Tibial artery (tissue), 4 donors: ENCODE measurements around the gene MYO15B.

Experiments used
- DNase-seq, 2 donors: peaks; one replicate each; pipeline ENCODE4 v3.0.0-alpha.2; 2019
- H3K27ac ChIP-seq, 2 donors: fragments of 200-600 bp; sonication (generic) in 1 of 2; 1 replicate in 1 of 2; 2 replicates in 1 of 2; pipeline ENCODE4 v1.5.1; 2018 to 2019; ENCODE audit warnings: mild to moderate bottlenecking in 1 of 2
- H3K27me3 ChIP-seq, 2 donors: fragments of 200-600 bp; sonication (generic) in 1 of 2; one replicate each; pipeline versions ENCODE4 v1.5.1 to v1.6.0; 2016 to 2019
- H3K36me3 ChIP-seq, 3 donors: fragments of 200-600 bp; sonication (generic) in 2 of 3; one replicate each; pipeline ENCODE4 v1.5.1; 2016 to 2019; ENCODE audit warnings: mild to moderate bottlenecking in 2 of 3
- H3K4me1 ChIP-seq, 4 donors: fragments of 200-600 bp; sonication (generic) in 2 of 4; 1 replicate in 3 of 4; 2 replicates in 1 of 4; pipeline ENCODE4 v1.5.1; 2016 to 2019
- H3K4me3 ChIP-seq, 2 donors: fragments of 200-600 bp; sonication (generic) in 1 of 2; 1 replicate in 1 of 2; 2 replicates in 1 of 2; pipeline ENCODE4 v1.5.1; 2018 to 2019; ENCODE audit warnings: mild to moderate bottlenecking in 2 of 2
- H3K9me3 ChIP-seq, 3 donors: fragments of 200-600 bp; sonication (generic) in 1 of 3; one replicate each; pipeline ENCODE4 v1.5.1; 2016 to 2019
- intact Hi-C: fragments of 100-400 bp; cut with DNase I; formaldehyde crosslinking; loops from one replicate; pipeline ENCODE4 v1.15.0; 2023; ENCODE audit warnings: low total_unique reads
- TF ChIP-seq, protein P1 (sequence below), 2 experiments: fragments of 200-600 bp in 1 of 2; fragments of 450-650 bp in 1 of 2; IDR thresholded peaks; one replicate each; pipeline ENCODE4 v1.5.1; 2017 to 2019; ENCODE audit warnings: antibody characterized with exemption in 2 of 2, mild to moderate bottlenecking in 1 of 2, moderate library complexity in 1 of 2

Gene MYO15B

DNA sequence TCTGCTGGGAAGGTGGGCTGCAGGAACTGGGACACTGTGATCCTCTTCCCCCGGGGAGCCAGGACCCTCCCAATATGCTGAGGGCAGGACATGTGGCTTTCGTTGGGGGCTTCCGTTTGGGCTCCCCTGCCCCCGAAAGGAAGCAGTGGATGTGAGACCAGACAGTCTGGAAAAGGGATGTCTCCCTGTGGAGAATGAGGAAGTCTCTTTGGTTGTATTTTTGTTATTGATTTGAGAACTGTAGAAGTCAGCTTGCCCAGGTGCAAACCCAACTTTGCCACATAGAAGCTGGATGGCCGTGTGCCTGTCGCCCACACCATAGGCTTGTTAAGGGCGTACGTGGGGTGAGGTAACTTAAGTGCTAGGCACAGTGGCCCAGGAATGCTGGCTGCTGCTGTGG is 43.4 kb upstream of the MYO15B start:
- TF ChIP-seq, protein P1, sequence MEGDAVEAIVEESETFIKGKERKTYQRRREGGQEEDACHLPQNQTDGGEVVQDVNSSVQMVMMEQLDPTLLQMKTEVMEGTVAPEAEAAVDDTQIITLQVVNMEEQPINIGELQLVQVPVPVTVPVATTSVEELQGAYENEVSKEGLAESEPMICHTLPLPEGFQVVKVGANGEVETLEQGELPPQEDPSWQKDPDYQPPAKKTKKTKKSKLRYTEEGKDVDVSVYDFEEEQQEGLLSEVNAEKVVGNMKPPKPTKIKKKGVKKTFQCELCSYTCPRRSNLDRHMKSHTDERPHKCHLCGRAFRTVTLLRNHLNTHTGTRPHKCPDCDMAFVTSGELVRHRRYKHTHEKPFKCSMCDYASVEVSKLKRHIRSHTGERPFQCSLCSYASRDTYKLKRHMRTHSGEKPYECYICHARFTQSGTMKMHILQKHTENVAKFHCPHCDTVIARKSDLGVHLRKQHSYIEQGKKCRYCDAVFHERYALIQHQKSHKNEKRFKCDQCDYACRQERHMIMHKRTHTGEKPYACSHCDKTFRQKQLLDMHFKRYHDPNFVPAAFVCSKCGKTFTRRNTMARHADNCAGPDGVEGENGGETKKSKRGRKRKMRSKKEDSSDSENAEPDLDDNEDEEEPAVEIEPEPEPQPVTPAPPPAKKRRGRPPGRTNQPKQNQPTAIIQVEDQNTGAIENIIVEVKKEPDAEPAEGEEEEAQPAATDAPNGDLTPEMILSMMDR (IDR thresholded peaks at IDR 0.05), result no peak
- Histone ChIP-seq H3K27ac (no peak overlapping the region), H3K9me3 (no peaks in the 10 kb centered on the region), H3K27me3 (no peaks in the 10 kb centered on the region), H3K4me3 (no peak overlapping the region), H3K4me1 (peaks cover 0 to 7% (median 0%) of the 10 kb centered on the region in 4 donors), H3K36me3 (no peaks in the 10 kb centered on the region)
- no peak for DNase-seq
- intact Hi-C loops, result no loop called here

DNA sequence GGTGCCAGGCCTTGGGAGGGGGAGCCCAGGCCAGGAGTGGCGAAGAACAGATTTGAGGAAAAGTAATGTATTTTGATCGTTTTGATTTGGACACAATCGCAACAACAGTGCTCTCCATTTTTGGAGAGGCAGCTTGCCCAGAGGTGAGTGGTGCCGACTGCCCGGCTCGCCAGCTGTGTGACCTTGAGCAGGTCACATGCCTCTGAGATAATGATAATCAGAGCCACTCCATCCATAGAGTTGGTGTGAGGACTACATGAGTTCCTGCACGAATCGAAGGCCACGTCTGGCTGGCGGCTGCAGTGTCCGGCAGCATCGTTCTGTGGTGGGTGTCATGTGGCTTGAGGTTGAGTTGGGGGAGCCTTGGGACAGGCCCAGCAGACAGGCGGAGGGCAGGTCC is 41.4 kb upstream of the MYO15B start:
- H3K36me3 ChIP-seq, result no peaks in the 10 kb centered on the region
- peaks cover 0 to 9% (median 0%) of the 10 kb centered on the region in 4 donors for H3K4me1 ChIP-seq
- no peak overlapping the region for H3K4me3 ChIP-seq
- no peak overlapping the region for H3K27ac ChIP-seq
- DNase-seq, result no peak
- H3K27me3 ChIP-seq, result no peaks in the 10 kb centered on the region
- TF ChIP-seq, protein P1 (IDR thresholded peaks at IDR 0.05), result no peak
- intact Hi-C loops, result no loop called here
- no peaks in the 10 kb centered on the region for H3K9me3 ChIP-seq

DNA sequence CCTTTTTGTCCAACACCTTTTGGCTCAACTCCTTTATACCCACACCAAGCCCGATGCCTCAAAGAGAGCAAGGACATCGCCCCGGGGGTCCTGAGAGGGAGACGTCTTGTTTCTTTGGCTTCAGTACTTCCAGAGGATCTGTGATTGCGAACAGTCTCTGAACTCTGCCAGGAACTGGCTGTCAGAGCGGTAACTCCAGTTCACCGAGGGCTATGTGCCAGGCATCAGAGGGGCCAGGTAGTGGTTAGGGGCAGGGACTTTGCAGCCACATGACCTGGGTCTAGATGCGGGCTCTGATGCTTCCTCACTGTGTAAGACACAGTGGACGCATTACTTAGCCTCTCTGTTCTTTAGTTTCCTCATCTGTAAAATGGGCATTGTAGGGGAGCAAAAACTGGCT is 40.5 kb upstream of the MYO15B start:
- peaks cover 0 to 9% (median 0%) of the 10 kb centered on the region in 4 donors for H3K4me1 ChIP-seq

DNA sequence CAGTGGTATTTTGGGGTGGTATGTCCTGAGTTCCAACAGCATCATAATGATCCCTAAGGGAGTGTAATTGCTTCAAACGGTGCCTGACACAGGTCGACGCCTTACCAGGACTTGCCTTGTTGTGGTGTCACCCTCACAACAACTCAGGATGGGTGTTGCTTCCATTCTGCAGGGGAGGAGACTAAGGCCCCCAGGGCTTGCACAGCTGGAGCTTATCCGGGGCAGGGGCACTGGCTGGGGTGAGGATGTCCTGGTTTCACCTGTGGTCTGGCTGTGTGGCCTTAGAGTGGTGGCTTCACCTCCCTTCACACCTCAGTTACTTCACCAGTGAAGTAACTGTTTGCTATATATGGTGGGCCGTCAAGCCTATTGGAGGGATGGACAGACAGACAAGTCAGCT is 38.8 kb upstream of the MYO15B start:
- no peak for DNase-seq
- Histone ChIP-seq H3K27me3 (no peaks in the 10 kb centered on the region), H3K4me3 (no peak overlapping the region), H3K36me3 (no peaks in the 10 kb centered on the region), H3K9me3 (no peaks in the 10 kb centered on the region), H3K4me1 (peaks cover 0 to 24% (median 11%) of the 10 kb centered on the region in 4 donors), H3K27ac (no peak overlapping the region)
- TF ChIP-seq, protein P1 (IDR thresholded peaks at IDR 0.05), result no peak
- intact Hi-C loops, result no loop called here

More for the DNA sequence above, 40.5 kb upstream of the MYO15B start:
- DNase-seq, result no peak
- H3K36me3 ChIP-seq, result no peaks in the 10 kb centered on the region
- H3K9me3 ChIP-seq, result no peaks in the 10 kb centered on the region
- TF ChIP-seq, protein P1 (IDR thresholded peaks at IDR 0.05), result no peak
- intact Hi-C loops, result no loop called here
- no peak overlapping the region for H3K4me3 ChIP-seq
- no peaks in the 10 kb centered on the region for H3K27me3 ChIP-seq
- no peak overlapping the region for H3K27ac ChIP-seq

DNA sequence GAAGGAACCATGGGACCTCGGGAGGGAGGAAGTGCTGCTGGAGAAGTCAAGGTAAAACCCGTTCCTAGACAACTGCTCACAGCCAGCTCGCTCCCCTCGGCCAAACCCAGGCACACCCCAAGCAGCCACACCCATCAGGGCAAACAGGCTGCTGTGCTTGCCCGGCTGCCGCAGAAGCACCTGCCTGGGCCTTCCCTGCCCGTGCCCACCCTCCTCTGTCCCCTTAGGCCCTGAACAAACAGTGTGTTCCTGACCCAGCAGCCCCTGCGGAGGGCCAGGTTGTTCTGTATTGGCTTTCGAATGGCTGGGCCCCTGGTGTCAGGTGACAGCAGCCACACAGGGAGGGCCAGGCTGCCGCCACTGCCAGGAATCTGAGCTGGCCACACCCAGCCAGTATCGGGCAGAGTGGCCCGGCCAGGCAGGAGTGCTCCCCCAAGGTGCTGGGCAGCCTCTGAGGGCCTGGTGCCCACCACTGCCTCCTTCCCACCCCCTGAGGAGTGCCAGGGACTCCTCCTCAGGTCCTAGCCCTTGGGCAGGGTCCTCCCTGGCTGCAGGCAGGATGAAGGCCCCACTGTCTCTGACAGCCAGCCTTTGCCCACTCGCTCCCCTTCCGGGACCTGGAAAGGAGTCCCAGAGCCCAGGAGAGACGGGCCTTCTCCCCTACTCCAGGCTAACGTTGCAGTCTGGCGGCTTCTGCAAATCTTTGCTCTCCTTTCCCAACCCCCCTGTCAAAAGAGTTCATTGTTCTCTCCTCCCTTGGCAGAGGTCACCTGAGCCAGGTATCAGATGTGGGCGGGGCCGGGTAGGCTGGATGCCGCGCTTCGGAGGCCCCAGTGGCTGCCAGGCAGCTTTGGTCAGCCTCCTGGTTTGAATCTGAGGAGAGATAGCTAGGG is 38.1 kb upstream of the MYO15B start:
- H3K4me3 ChIP-seq, result no peak overlapping the region
- no peaks in the 10 kb centered on the region for H3K27me3 ChIP-seq
- H3K27ac ChIP-seq, result no peak overlapping the region
- H3K9me3 ChIP-seq, result no peaks in the 10 kb centered on the region
- DNase-seq, result no peak
- intact Hi-C loops, result no loop called here
- peaks cover 0 to 24% (median 11%) of the 10 kb centered on the region in 4 donors for H3K4me1 ChIP-seq
- no peaks in the 10 kb centered on the region for H3K36me3 ChIP-seq
- TF ChIP-seq, protein P1 (IDR thresholded peaks at IDR 0.05), result no peak
